Left lung (tissue), 10 donors: ENCODE results near the gene HABP2. TPM values are rescaled to one million over a fixed set of nuclear protein-coding genes. Genes with fewer than 3 reads are reported as not detected.

Source experiments
- ATAC-seq: fragments of 200-7000 bp; cut with Tn5 transposase; one replicate; pipeline ENCODE4 v1.9.1; 2020; ENCODE audit warnings: moderate library complexity
- DNase-seq, 4 donors: peaks; one replicate each; pipeline ENCODE4 v3.0.0-alpha.2; 2013 to 2020
- H3K27ac ChIP-seq, 2 donors: fragments of 200-600 bp; sonication (generic) in 1 of 2; one replicate each; pipeline versions ENCODE4 v1.5.0 to v1.8.0; 2020 to 2021
- H3K27me3 ChIP-seq, 2 donors: fragments of 200-600 bp; sonication (generic) in 1 of 2; one replicate each; pipeline versions ENCODE4 v1.5.0 to v1.8.0; 2020 to 2021
- H3K36me3 ChIP-seq, 2 donors: fragments of 200-600 bp; sonication (generic) in 1 of 2; one replicate each; pipeline versions ENCODE4 v1.5.0 to v1.8.0; 2020 to 2021
- H3K4me1 ChIP-seq, 2 donors: fragments of 200-600 bp; one replicate each; pipeline ENCODE4 v1.8.0; 2021
- H3K4me3 ChIP-seq, 2 donors: fragments of 200-600 bp; sonication (generic) in 1 of 2; one replicate each; pipeline versions ENCODE4 v1.5.0 to v1.8.0; 2020 to 2021; ENCODE audit warnings: mild to moderate bottlenecking in 1 of 2
- H3K9me3 ChIP-seq, 2 donors: fragments of 200-600 bp; sonication (generic) in 1 of 2; one replicate each; pipeline versions ENCODE4 v1.5.0 to v1.8.0; 2020 to 2021
- CTCF ChIP-seq, 2 donors: fragments of 200-600 bp; sonication (generic) in 1 of 2; IDR thresholded peaks; one replicate each; pipeline versions ENCODE4 v1.5.0 to v1.8.0; 2021; ENCODE audit warnings: antibody characterized with exemption in 2 of 2
- intact Hi-C, 2 donors: fragments of 100-400 bp; cut with DNase I; formaldehyde crosslinking; loops; one replicate each; pipeline versions ENCODE4 v1.11.2 to v1.14.2; 2022
- polyA plus RNA-seq, 6 donors: library from polyadenylated mRNA; unstranded; fragments of 120-200 nt; gene quantifications; one replicate each; pipeline ENCODE4 v1.2.1, GENCODE V29; 2013; ENCODE audit not compliant: insufficient read length in 6 of 6
- total RNA-seq, 2 donors: library from RNA; stranded (reverse); fragmentation: NEBNext Ultra II Directional; extraction: Animal tissue kit (Norgen Biotek cat#: 25700); gene quantifications; one replicate each; pipeline ENCODE4 v1.2.1, GENCODE V29; 2021
- donor health status: DM: no; HTN: yes; CAD: no.
- donor health status: DM: no; HTN: no; CAD: no.

HABP2 gene
- total and polyA plus RNA-seq, 8 donors = 0.24 to 1.3 (median 0.63) TPM

- DNase-seq (no peak), ATAC-seq (no peak)
- H3K4me3 ChIP-seq = no peak overlapping the region
- no peaks in the 10 kb centered on the region for H3K4me1 ChIP-seq
- TF ChIP-seq CTCF (IDR thresholded peaks at IDR 0.05) = no peak
- no peak overlapping the region for H3K27ac ChIP-seq
- no peaks in the 10 kb centered on the region for H3K27me3 ChIP-seq
- H3K9me3 ChIP-seq = no peaks in the 10 kb centered on the region
- H3K36me3 ChIP-seq = no peaks in the 10 kb centered on the region
- intact Hi-C loops = no loop called here
These were observed 14.7 kb upstream of the HABP2 start for GRCh38 chr10:113538151-113538550.

DNA sequence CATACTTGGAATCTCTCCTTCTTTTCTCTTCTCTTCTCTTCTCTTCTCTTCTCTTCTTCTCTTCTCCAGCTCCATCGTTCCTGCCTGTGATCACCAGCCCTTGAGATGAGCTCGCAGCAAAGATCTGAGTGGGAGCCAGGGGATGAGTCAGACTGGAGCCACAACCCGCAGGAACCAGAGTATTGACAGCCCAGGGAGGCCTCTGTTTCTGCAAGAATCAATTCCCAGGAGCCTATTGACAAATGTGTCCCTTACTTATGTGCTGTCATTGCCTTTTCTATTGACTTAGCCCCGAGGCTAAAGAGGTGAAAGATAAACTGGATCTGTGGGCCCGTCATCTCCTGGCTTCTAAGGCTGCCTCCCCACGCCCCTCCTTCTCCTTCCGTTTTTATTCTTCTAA is 13.1 kb upstream of the HABP2 start:
- TF ChIP-seq CTCF (IDR thresholded peaks at IDR 0.05) = no peak
- DNase-seq = no peak
- H3K36me3 ChIP-seq = no peaks in the 10 kb centered on the region
- H3K4me1 ChIP-seq = no peaks in the 10 kb centered on the region
- H3K9me3 ChIP-seq = no peaks in the 10 kb centered on the region
- H3K27ac ChIP-seq = no peak overlapping the region
- intact Hi-C loops = no loop called here
- ATAC-seq = peak; percentile 55
- H3K4me3 ChIP-seq = no peak overlapping the region
- no peaks in the 10 kb centered on the region for H3K27me3 ChIP-seq

DNA sequence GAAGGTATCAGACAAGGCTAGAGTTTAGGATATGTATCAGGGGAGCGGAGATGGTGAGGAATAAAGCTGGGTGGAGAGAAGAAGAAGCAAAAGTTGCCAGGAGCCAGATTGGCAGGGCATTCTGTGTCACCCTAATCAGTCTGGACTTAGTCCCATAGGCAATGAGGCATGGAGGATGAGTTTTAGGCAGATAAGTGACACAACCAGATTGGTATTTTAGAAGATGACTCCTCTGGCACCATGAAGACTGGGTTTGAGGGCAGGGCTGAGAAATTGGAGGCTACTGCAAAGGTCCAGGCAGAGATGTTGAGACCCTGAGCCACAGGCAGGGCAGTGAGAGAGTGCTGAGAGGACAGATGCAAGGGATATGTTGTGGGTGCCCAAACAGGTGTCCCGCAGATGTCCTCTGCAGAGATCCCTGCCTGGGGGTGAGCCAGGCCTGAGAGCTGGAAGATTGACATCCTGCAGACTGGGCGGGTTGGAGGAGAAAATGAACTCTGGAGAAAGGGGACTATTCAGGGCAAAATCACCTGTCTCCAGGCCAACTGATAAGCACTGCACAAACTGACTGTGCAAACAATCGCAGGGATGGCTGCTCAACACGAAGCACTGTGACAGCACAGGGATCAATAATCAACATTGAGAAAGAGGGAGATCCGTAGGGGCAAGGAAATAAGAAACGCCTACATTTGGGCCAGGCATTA is 11.9 kb upstream of the HABP2 start:
- ATAC-seq = no peak
- Histone ChIP-seq H3K4me1 (no peaks in the 10 kb centered on the region), H3K27me3 (no peaks in the 10 kb centered on the region), H3K9me3 (no peaks in the 10 kb centered on the region), H3K27ac (no peak overlapping the region), H3K36me3 (no peaks in the 10 kb centered on the region), H3K4me3 (no peak overlapping the region)
- intact Hi-C loops = no loop called here
- no peak for TF ChIP-seq CTCF (IDR thresholded peaks at IDR 0.05)
- DNase-seq = no peak

DNA sequence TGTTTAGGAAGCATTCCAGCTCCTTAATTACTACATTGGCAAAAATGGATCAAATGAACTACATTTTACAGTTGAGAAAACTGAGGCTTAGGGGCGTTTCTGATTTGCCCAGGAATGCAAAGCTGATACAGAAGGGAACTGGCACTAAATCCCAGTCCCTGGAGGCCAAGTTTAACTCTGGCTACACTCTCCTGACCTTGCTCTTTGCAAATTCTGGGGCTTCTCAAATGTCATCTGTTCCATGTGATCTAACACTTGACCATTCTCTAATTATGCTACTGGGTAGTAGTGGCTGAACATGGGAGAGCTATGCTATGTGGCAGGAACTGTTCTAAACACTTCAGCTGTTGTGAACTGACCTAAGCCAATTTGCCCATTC is 11.3 kb upstream of the HABP2 start:
- H3K4me3 ChIP-seq = no peak overlapping the region
- no peak overlapping the region for H3K27ac ChIP-seq
- H3K4me1 ChIP-seq = no peaks in the 10 kb centered on the region
- no peak for TF ChIP-seq CTCF (IDR thresholded peaks at IDR 0.05)
- DNase-seq (no peak), ATAC-seq (no peak)
- H3K9me3 ChIP-seq = no peaks in the 10 kb centered on the region
- intact Hi-C loops = no loop called here
- no peaks in the 10 kb centered on the region for H3K36me3 ChIP-seq
- no peaks in the 10 kb centered on the region for H3K27me3 ChIP-seq

DNA sequence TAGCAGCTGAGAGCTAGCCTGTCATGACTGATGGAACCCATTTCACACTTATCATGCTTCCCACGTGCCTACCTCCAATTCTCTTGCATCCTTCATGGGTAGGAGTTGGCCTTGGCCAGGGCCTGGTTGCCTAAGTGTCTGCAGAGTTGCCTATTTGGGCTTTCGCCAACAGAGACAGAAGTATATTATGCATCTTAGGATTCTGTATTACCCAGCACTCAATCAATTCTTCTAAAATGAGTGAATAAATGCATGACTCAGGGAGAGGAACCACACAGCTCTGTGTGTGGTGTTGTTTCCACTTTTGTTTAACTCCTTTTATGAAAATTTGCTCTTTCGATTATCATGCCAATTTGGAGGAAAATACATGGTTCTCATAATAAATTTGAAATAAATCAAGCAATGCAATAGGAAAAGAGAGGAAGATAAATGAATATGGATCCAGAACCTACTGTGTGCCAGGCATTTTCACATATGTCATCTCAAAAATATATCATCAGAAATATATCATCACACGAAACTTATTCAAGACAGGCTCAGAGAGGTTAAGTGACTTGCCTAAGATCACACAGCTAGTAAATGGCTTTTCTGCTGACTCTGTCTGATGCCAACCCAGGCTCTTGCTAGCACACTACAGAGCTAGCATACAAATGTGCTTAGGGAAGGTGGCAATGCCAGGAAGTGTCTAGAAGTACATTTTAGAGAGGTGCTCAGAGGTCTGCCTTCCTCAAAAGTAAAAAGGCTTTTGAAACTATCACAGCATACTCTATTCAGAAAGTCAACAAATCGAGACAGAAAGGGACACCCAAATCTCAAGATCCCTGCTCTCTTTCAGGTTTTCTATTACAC is 9.5 kb upstream of the HABP2 start:
- intact Hi-C loops = no loop called here
- Histone ChIP-seq H3K9me3 (no peaks in the 10 kb centered on the region), H3K4me3 (no peak overlapping the region), H3K4me1 (no peaks in the 10 kb centered on the region), H3K27me3 (no peaks in the 10 kb centered on the region), H3K27ac (no peak overlapping the region), H3K36me3 (no peaks in the 10 kb centered on the region)
- DNase-seq (no peak), ATAC-seq (peak; percentile 79)
- TF ChIP-seq CTCF (IDR thresholded peaks at IDR 0.05) = no peak
